Activated CD4-positive, alpha-beta T cell treated with anti-CD3 and anti-CD28 coated beads, Interleukin-2, amount 50 U/mL, for 24 hours (primary cell): ENCODE results near the gene SMIM10.
"Not testable (repeated sequence)": the region's sequence is repeated elsewhere in the genome, so short reads cannot be mapped to it uniquely, and the experiment has no call there.

Source experiments
- DNase-seq, 2 donors: peaks; one replicate each; pipeline ENCODE4 v3.0.0-alpha.2; 2020; ENCODE audit warnings: low read depth in 1 of 2, low spot score in 1 of 2

Gene SMIM10

GRCh38 chrX:135010921-135011320, 20.1 kb downstream of the SMIM10 start:
- no peak for DNase-seq

- DNase-seq = no peak
These were observed 24.9 kb downstream of the SMIM10 start for GRCh38 chrX:135015523-135016245.

DNA sequence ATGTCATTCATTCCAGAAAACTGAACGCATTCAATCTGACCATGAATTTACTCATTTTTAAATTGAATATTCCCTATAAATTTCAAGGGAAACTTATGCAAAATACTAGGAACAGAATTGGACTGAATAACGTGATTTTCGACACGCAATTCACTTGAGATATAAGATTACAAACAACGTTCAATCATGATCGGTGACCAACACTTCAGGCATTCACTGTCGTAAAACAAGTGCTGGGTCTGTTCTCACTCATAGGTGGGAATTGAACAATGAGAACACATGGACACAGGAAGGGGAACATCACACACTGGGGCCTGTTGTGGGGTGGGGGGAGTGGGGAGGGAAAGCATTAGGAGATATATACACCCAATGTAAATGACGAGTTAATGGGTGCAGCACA, 29.1 kb downstream of the SMIM10 start:
- not testable (repeated sequence) for DNase-seq

DNA sequence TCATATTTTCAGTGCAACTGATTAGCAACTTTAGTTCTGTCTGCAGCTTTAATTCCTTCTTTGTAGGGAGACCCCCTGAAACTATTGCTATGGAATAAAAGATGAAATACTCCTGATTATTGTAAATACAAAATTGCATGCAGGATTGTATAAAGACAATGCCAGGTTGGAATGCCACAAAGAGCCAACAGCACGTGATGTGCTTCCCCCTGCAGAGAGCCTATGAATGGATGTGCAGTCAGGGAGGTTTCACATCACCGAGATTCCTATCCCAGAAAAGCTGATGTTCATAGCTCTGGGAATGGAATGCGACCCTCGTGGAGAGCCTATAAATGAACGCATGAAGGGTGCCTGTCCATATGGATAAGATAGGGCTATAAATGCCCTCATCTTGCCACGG, 33.0 kb downstream of the SMIM10 start:
- DNase-seq = not testable (repeated sequence)

- DNase-seq = no peak
These were observed 33.7 kb downstream of the SMIM10 start for GRCh38 chrX:135024526-135024925.

GRCh38 chrX:135030207-135030963, 39.6 kb downstream of the SMIM10 start:
- not testable (repeated sequence) for DNase-seq

DNA sequence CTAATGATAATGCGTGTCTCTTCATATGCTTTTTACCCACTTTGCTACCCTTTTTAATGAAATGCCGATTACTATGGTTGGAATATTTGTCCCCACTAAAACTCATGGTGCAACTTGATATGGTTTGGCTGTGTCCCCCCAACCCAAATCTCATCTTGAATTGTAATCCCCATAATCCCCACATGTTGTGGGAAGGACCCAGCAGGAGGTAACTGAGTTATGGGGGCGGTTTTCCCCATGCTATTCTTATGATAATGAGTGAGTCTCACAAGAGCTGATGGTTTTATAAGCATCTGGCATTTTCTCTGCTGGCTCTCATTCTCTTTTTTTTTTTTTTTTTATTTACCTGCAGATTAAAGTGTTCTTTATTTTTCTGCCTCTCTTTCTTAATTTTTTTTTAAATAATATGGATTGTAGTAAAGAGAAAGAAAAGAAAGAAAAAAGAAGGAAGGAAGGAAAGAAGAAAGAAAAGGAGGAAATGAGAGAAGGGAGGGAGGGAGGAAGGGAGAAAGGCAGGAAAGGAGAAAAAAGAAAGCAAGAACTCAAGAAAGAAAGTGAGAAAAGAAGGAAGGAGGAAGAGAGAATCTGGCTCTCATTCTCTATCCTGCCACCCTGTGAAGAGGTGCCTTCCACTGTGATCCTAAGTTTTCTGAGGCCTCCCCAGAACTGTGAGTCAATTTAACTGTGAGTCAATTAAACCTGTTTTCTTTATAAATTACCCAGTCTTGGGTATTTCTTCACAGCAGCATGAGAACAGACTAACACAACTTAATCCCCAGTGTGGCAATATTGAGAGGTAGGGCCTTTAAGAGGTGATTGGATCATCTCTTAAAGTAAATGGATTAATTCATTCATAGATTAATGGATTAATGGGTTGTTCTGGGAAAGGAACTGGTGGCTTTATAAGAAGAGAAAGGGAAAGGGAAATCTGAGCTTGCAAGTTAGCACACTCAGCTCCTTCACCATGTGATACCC, 50.6 kb downstream of the SMIM10 start:
- not testable (repeated sequence) for DNase-seq
